HepG2 (cell line): Measurements from ENCODE around the gene TOM1L2. TPM values are rescaled to one million over a fixed set of nuclear protein-coding genes. Genes with fewer than 3 reads are reported as not detected.

Experiments
- ATAC-seq: fragments of 200-7000 bp; cut with Tn5 transposase; 3 replicates; pipeline ENCODE4 v1.9.1; 2020; ENCODE audit warnings: mild to moderate bottlenecking, moderate library complexity
- BruUV-seq: library from RNA; stranded (reverse); fragments of 400-500 nt; replicated peaks from 2 replicates; lab custom pipeline; 2021; lab: Mats Ljungman, UMichigan
- CTCF ChIA-PET: fragments of 300-600 bp; formaldehyde crosslinking; extraction: SDS; loops from one replicate; lab custom pipeline; 2021; ENCODE audit warnings: low total read pairs, inconsistent platforms, low intra/inter-chr PET ratio; lab: Yijun Ruan, JAX
- POLR2A ChIA-PET: fragments of 350-600 bp; sonication (Branson Sonifier 250); formaldehyde crosslinking; loops from one replicate; lab custom pipeline; 2020; ENCODE audit warnings: antibody characterized with exemption, inconsistent platforms; lab: Yijun Ruan, JAX
- DNase-seq: peaks from one replicate; pipeline ENCODE4 v3.0.0-alpha.2; 2015; ENCODE audit warnings: low spot score
- FAIRE-seq: peaks from 3 replicates; lab custom pipeline; 2011; peaks lifted over from hg19 to GRCh38; lab: Jason Lieb, UNC
- H2AFZ ChIP-seq: one replicate; pipeline ENCODE4 v1.6.1; 2011; ENCODE audit warnings: low read length, inconsistent platforms
- H3K27ac ChIP-seq: fragments of 300-600 bp; 3 replicates; pipeline ENCODE4 v1.8.0; 2011; ENCODE audit warnings: mixed run types, mild to moderate bottlenecking, mixed read lengths, low read length, inconsistent platforms; ENCODE audit not compliant: insufficient read depth; ENCODE audit errors: extremely low read length
- H3K27me3 ChIP-seq, 2 experiments: fragments of 200-600 bp in 1 of 2; 2 replicates in 1 of 2; 3 replicates in 1 of 2; pipeline versions ENCODE4 v1.6.0 to v1.8.0; 2011; ENCODE audit warnings: low read length in 2 of 2, mild to moderate bottlenecking in 2 of 2, moderate library complexity in 2 of 2, inconsistent platforms in 1 of 2; ENCODE audit not compliant: insufficient read depth in 2 of 2, control insufficient read depth in 1 of 2
- H3K36me3 ChIP-seq, 2 experiments: fragments of 200-600 bp in 1 of 2; replicated peaks in 1 of 2; 2 replicates in 1 of 2; 3 replicates in 1 of 2; pipeline versions ENCODE4 v1.5.1 to v1.8.0; 2011; ENCODE audit warnings: low read length in 2 of 2, inconsistent platforms in 1 of 2; ENCODE audit not compliant: insufficient read depth in 2 of 2, control insufficient read depth in 1 of 2
- H3K4me1 ChIP-seq: 2 replicates; pipeline ENCODE4 v1.5.1; 2012; ENCODE audit warnings: low read length, inconsistent platforms; ENCODE audit not compliant: insufficient read depth
- H3K4me2 ChIP-seq: 2 replicates; pipeline ENCODE4 v1.6.0; 2011; ENCODE audit warnings: low read depth, low read length, inconsistent platforms
- H3K4me3 ChIP-seq, 3 experiments: fragments of 200-600 bp in 1 of 3; sonication (generic), shearing (Covaris generic) in 1 of 3; replicated peaks in 1 of 3; 2 replicates each; pipeline ENCODE4 v1.5.1; 2011 to 2016; ENCODE audit warnings: low read length in 3 of 3, inconsistent platforms in 2 of 3, low read depth in 2 of 3, mild to moderate bottlenecking in 2 of 3, control low read depth in 1 of 3, mixed read lengths in 1 of 3; ENCODE audit not compliant: insufficient read depth in 1 of 3
- H3K79me2 ChIP-seq: one replicate; pipeline ENCODE4 v1.6.1; 2011; ENCODE audit warnings: low read length, inconsistent platforms; ENCODE audit not compliant: insufficient read depth
- H3K9ac ChIP-seq: 2 replicates; pipeline ENCODE4 v1.6.0; 2011; ENCODE audit warnings: mild to moderate bottlenecking, low read depth, low read length, inconsistent platforms; ENCODE audit not compliant: insufficient read depth
- H3K9me3 ChIP-seq: 2 replicates; pipeline ENCODE4 v1.5.1; 2012; ENCODE audit warnings: mild to moderate bottlenecking, low read length
- H4K20me1 ChIP-seq: 2 replicates; pipeline ENCODE4 v1.6.0; 2011; ENCODE audit warnings: inconsistent platforms, mild to moderate bottlenecking, low read length, moderate library complexity; ENCODE audit not compliant: insufficient read depth
- ATF1 ChIP-seq: IDR thresholded peaks from 2 replicates; pipeline ENCODE4 v1.6.1; 2016; ENCODE audit warnings: mild to moderate bottlenecking, control low read depth
- CBX5 ChIP-seq: sonication (generic); formaldehyde crosslinking; IDR thresholded peaks from 2 replicates; pipeline ENCODE4 v1.4.0; 2020; ENCODE audit warnings: missing genetic modification reagents, borderline replicate concordance
- EED ChIP-seq: sonication (generic); formaldehyde crosslinking; IDR thresholded peaks from 2 replicates; pipeline ENCODE4 v1.5.0; 2020; ENCODE audit warnings: mild to moderate bottlenecking, missing genetic modification reagents
- FOXJ3 ChIP-seq: sonication (generic); formaldehyde crosslinking; IDR thresholded peaks from 2 replicates; pipeline ENCODE4 v1.4.0; 2020; ENCODE audit warnings: missing genetic modification reagents, mild to moderate bottlenecking, borderline replicate concordance
- FOXO1 ChIP-seq: sonication (generic); formaldehyde crosslinking; IDR thresholded peaks from 2 replicates; pipeline ENCODE4 v1.4.0; 2020; ENCODE audit warnings: missing genetic modification reagents
- HOXA3 ChIP-seq: sonication (generic); formaldehyde crosslinking; IDR thresholded peaks from 2 replicates; pipeline ENCODE4 v1.5.0; 2020; ENCODE audit warnings: missing genetic modification reagents
- IRF2 ChIP-seq: IDR thresholded peaks from 2 replicates; pipeline ENCODE4 v1.6.1; 2018; ENCODE audit warnings: missing genetic modification reagents, missing compliant biosample characterization
- ISL2 ChIP-seq: sonication (generic); formaldehyde crosslinking; IDR thresholded peaks from 2 replicates; pipeline ENCODE4 v1.5.0; 2020; ENCODE audit warnings: missing genetic modification reagents
- NBN ChIP-seq: fragments of 450-650 bp; conservative IDR thresholded peaks from 2 replicates; pipeline ENCODE4 v1.6.1; 2017
- NFATC3 ChIP-seq: sonication (generic); formaldehyde crosslinking; IDR thresholded peaks from 2 replicates; pipeline ENCODE4 v1.5.1; 2020; ENCODE audit warnings: mild to moderate bottlenecking, missing genetic modification reagents
- STAT5B ChIP-seq: sonication (generic); formaldehyde crosslinking; IDR thresholded peaks from 2 replicates; pipeline ENCODE4 v1.4.0; 2020; ENCODE audit warnings: missing genetic modification reagents
- ZFP36L1 ChIP-seq: sonication (generic); formaldehyde crosslinking; IDR thresholded peaks from 2 replicates; pipeline ENCODE4 v1.8.0; 2022; ENCODE audit warnings: mild to moderate bottlenecking, missing genetic modification reagents, moderate library complexity
- ZZZ3 ChIP-seq: sonication (generic); formaldehyde crosslinking; IDR thresholded peaks from 2 replicates; pipeline ENCODE4 v1.4.0; 2020; ENCODE audit warnings: missing genetic modification reagents, mild to moderate bottlenecking, borderline replicate concordance
- WGBS: methylation state at CpG from one replicate; pipeline ENCODE4 v1.1.6; 2017; ENCODE audit warnings: low lambda C conversion rate; 5-methylcytosine and 5-hydroxymethylcytosine counted together
- in situ Hi-C: cut with HindIII; loops from 2 replicates; pipeline ENCODE4 v1.10.0; 2017; ENCODE audit warnings: low pct_unique_long_range_greater_than_20kb; ENCODE audit not compliant: extremely low pct_ligation_motif_present
- intact Hi-C: fragments of 100-400 bp; cut with micrococcal nuclease; formaldehyde crosslinking; loops from one replicate; pipeline ENCODE4 v1.10.0; 2022; ENCODE audit not compliant: unreplicated experiment
- polyA plus RNA-seq, 8 experiments: library from polyadenylated mRNA; depleted of rRNA in 3 of 8; stranded (reverse) in 7 of 8; unstranded in 1 of 8; fragments of >200 nt; fragmentation: Illumina TruSeq in 4 of 8; extraction: Trizol in 4 of 8; gene quantifications; 2 replicates each; pipeline versions ENCODE4 v1.2.1 to v1.2.3, GENCODE V29; 2011 to 2016; ENCODE audit warnings: low read depth in 4 of 8, missing spikeins in 1 of 8, mixed read lengths in 1 of 8; ENCODE audit not compliant: insufficient read depth in 1 of 8
- total RNA-seq, 5 experiments: library from RNA; depleted of rRNA; stranded (reverse); fragments of >200 nt; fragmentation: Illumina TruSeq; extraction: Trizol; gene quantifications; 2 replicates each; pipeline ENCODE4 v1.2.3, GENCODE V29; 2016; ENCODE audit warnings: low read depth in 1 of 5
- TF ChIP-seq, protein P1 (sequence below): sonication (generic); formaldehyde crosslinking; IDR thresholded peaks from 2 replicates; pipeline ENCODE4 v1.4.0; 2020; ENCODE audit warnings: missing genetic modification reagents

The TOM1L2 gene
- total and polyA plus RNA-seq, 2 of the 13 experiments (the other 11 are each of a cell fraction or from before 2014, with no cell fraction given): 4.7 to 7.4 TPM

DNA sequence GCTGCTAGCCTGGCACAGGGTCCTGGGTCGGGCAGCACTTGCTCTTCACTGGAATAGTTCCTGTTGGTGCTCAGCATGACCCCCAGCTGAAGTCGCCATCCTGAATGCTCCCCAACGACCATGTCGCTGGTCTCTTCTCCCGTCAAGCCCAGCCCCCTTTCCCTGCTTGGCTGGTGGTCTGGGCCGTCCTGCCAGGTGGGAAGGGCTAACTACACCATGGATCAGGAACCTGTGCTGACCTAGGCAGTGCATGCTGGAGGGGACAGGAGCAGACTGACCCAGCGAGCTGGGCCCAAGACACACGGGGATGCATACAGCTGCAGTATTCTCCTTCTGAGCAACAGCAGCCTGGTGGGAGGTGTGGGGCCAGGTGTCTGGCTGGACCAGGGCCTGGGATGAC, 126.2 kb downstream of the TOM1L2 start:
- no peak for DNase-seq
- POLR2A ChIA-PET: interaction anchor here (0.6 to 6.4 kb wide), 3 partner anchors 8 to 34 kb away, joined by 4 to 51 read pairs (median 5); partner anchors contain the start of gene SREBF1
- no peaks in the 10 kb centered on the region for H4K20me1 ChIP-seq
- in situ Hi-C loops (no loop called here), intact Hi-C loops (no loop called here)
- H3K36me3 ChIP-seq: no peaks in the 10 kb centered on the region
- CTCF ChIA-PET: no interaction called here
- no peak overlapping the region for H2AFZ ChIP-seq
- 75% methylated on average over 5 of the region's 8 CpGs for WGBS
- FAIRE-seq: no peak
- no TSS peak for BruUV-seq
- no peaks in the 10 kb centered on the region; a peak in 2 of 5 replicates for H3K27me3 ChIP-seq
- H3K27ac ChIP-seq: no peak overlapping the region
- no peak for ATAC-seq
- H3K79me2 ChIP-seq: no peaks in the 10 kb centered on the region
- H3K4me3 ChIP-seq: no peak overlapping the region
- H3K4me1 ChIP-seq: peaks cover 68% of the 10 kb centered on the region
- no peak overlapping the region for H3K9ac ChIP-seq
- TF ChIP-seq ISL2 (CRISPR knock-in tag) (no peak), IRF2 (no peak), ZFP36L1 (no peak), FOXO1 (CRISPR knock-in tag) (no peak), ATF1 (CRISPR knock-in tag) (no peak), CBX5 (CRISPR knock-in tag) (no peak), ZZZ3 (no peak), STAT5B (CRISPR knock-in tag) (no peak), FOXJ3 (no peak), NFATC3 (CRISPR knock-in tag) (no peak), HOXA3 (CRISPR knock-in tag) (no peak), EED (no peak), NBN (no peak)
- TF ChIP-seq, protein P1, sequence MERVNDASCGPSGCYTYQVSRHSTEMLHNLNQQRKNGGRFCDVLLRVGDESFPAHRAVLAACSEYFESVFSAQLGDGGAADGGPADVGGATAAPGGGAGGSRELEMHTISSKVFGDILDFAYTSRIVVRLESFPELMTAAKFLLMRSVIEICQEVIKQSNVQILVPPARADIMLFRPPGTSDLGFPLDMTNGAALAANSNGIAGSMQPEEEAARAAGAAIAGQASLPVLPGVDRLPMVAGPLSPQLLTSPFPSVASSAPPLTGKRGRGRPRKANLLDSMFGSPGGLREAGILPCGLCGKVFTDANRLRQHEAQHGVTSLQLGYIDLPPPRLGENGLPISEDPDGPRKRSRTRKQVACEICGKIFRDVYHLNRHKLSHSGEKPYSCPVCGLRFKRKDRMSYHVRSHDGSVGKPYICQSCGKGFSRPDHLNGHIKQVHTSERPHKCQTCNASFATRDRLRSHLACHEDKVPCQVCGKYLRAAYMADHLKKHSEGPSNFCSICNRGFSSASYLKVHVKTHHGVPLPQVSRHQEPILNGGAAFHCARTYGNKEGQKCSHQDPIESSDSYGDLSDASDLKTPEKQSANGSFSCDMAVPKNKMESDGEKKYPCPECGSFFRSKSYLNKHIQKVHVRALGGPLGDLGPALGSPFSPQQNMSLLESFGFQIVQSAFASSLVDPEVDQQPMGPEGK: no peak
- H3K4me2 ChIP-seq: no peak overlapping the region
- H3K9me3 ChIP-seq: no peaks in the 10 kb centered on the region
